IPS-20b (cell line): ENCODE measurements around the gene RBKS.
"Not testable (repeated sequence)": the region's sequence is repeated elsewhere in the genome, so short reads cannot be mapped to it uniquely, and the experiment has no call there.

ENCODE experiments used
- H3K27ac ChIP-seq: one replicate; pipeline ENCODE4 v1.5.1; 2013; ENCODE audit warnings: low read length
- H3K27me3 ChIP-seq: 2 replicates; pipeline ENCODE4 v1.6.1; 2013; ENCODE audit warnings: mild to moderate bottlenecking, low read length, inconsistent platforms; ENCODE audit not compliant: insufficient read depth
- H3K36me3 ChIP-seq: 2 replicates; pipeline ENCODE4 v1.6.1; 2013; ENCODE audit warnings: low read depth, mild to moderate bottlenecking, inconsistent platforms, low read length, moderate library complexity; ENCODE audit not compliant: insufficient read depth
- H3K4me1 ChIP-seq: 2 replicates; pipeline ENCODE4 v1.6.1; 2013; ENCODE audit warnings: mild to moderate bottlenecking, control low read depth, inconsistent platforms, low read length, moderate library complexity; ENCODE audit not compliant: insufficient read depth
- H3K4me3 ChIP-seq: 2 replicates; pipeline ENCODE4 v1.5.1; 2013; ENCODE audit warnings: mild to moderate bottlenecking, low read length, inconsistent platforms
- H3K9ac ChIP-seq: 2 replicates; pipeline ENCODE4 v1.6.1; 2013; ENCODE audit warnings: low read depth, mild to moderate bottlenecking, inconsistent platforms, low read length, moderate library complexity
- H3K9me3 ChIP-seq: 2 replicates; pipeline ENCODE4 v1.6.1; 2013; ENCODE audit warnings: mild to moderate bottlenecking, low read depth, low read length, inconsistent platforms; ENCODE audit not compliant: insufficient read depth

RBKS gene

DNA sequence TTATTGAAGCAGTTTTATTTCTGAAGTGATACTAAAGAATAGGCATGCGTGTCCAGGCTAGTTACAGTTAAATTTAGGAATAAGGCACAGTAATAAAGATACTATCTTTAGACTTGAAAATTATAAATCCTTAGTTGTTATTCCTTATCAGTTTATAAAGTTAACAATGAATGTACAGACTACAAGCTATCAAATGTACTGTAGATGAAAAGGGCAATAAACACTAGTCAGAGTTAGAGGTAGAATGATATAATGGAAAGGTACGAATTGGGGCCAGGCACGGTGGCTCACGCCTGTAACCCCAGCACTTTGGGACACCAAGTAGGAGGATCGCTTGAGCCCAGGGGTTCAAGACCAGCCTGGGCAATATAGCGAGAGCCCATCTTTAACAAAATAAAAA lies 3.9 kb downstream of the RBKS start:
- no peaks in the 10 kb centered on the region for H3K9me3 ChIP-seq
- H3K4me1 ChIP-seq, result no peaks in the 10 kb centered on the region
- no peak overlapping the region for H3K4me3 ChIP-seq
- H3K36me3 ChIP-seq, result no peaks in the 10 kb centered on the region
- H3K27me3 ChIP-seq, result no peaks in the 10 kb centered on the region
- H3K27ac ChIP-seq, result no peak overlapping the region
- H3K9ac ChIP-seq, result no peak overlapping the region

DNA sequence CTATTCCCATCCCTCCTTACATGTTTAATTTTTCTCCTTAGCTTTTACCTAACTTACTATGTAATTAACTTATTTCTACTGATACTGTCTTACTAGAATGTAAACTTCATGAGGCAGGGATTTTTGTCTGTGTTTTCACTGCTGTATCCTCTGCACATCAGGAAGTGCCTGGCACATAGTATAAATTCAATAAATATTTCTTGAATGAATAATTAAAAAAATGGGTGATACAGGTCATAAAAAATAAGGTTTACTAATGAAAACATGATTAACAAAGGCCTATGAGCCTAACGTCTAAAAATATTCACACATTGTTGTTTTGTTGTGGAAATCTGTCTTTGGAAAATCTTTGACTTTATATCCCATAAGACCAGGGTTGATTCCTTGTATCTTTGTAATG lies 4.5 kb downstream of the RBKS start:
- H3K9me3 ChIP-seq, result no peaks in the 10 kb centered on the region
- H3K27ac ChIP-seq, result no peak overlapping the region
- no peaks in the 10 kb centered on the region for H3K36me3 ChIP-seq
- no peak overlapping the region for H3K9ac ChIP-seq
- H3K27me3 ChIP-seq, result no peaks in the 10 kb centered on the region
- H3K4me1 ChIP-seq, result no peaks in the 10 kb centered on the region
- no peak overlapping the region for H3K4me3 ChIP-seq

DNA sequence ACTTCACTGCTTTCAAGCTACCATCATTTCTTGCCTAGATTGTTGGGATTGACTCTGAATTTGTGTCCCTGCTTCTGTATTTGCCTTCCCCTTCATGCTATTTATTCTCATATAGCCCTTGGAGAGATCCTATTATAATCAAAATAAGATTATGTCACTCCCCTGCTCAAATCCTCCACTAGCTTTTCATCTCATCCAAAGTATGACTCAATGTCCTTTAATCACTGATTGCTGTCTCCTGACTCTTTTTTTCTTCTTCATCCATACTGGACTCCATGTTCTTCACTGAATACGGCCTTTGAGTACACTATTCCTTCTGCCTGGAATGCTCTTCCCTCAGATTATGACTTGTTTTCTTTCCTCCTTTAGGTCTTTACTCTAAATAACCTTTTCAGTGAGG lies 5.0 kb downstream of the RBKS start:
- no peak overlapping the region for H3K27ac ChIP-seq
- H3K9me3 ChIP-seq, result no peaks in the 10 kb centered on the region
- H3K36me3 ChIP-seq, result no peaks in the 10 kb centered on the region
- H3K4me3 ChIP-seq, result no peak overlapping the region
- no peaks in the 10 kb centered on the region for H3K4me1 ChIP-seq
- H3K9ac ChIP-seq, result no peak overlapping the region
- no peaks in the 10 kb centered on the region for H3K27me3 ChIP-seq

GRCh38 chr2:27884601-27885000 lies 5.6 kb downstream of the RBKS start:
- no peaks in the 10 kb centered on the region for H3K27me3 ChIP-seq
- H3K27ac ChIP-seq, result no peak overlapping the region
- H3K36me3 ChIP-seq, result no peaks in the 10 kb centered on the region
- H3K4me1 ChIP-seq, result no peaks in the 10 kb centered on the region
- no peaks in the 10 kb centered on the region for H3K9me3 ChIP-seq
- H3K9ac ChIP-seq, result no peak overlapping the region
- no peak overlapping the region for H3K4me3 ChIP-seq

DNA sequence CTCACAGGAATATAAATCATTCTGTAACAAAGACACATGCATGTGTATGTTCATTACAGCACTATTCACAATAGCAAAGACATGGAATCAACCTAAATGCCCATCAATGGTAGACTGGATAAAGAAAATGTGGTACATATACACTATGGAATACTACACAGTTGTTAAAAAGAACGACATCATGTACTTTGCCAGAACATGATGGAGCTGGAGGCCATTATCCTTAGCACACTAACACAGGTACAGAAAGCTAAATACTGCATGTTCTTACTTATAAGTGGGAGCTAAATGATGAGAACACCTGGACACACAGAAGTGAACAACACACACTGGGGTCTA lies 7.6 kb downstream of the RBKS start:
- not testable (repeated sequence) for H3K27me3 ChIP-seq, H3K4me3 ChIP-seq, H3K27ac ChIP-seq, H3K36me3 ChIP-seq, H3K4me1 ChIP-seq, H3K9me3 ChIP-seq, H3K9ac ChIP-seq

GRCh38 chr2:27881815-27882583 lies 8.2 kb downstream of the RBKS start:
- H3K27ac ChIP-seq, H3K27me3 ChIP-seq, H3K36me3 ChIP-seq, H3K4me3 ChIP-seq, H3K4me1 ChIP-seq, H3K9ac ChIP-seq, H3K9me3 ChIP-seq: not testable (repeated sequence)

DNA sequence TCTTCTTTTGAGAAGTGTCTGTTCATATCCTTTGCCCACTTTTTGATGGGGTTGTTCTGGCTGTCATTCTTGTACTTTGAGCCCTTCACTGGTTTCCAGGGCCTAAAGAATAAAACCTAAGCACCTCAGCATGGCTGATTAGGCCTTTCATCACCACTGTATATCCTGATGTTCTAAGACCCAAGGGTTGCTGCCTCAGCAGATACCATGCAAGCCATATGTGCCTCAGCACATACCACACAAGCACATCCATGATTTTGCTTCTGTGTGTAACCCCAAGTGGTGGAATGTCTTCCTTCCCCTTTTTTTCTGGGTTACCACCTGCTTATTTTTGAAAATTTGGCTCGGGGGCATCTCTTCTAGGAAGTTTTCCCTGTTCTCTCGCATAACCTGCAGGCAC lies 11.4 kb downstream of the RBKS start:
- no peak overlapping the region for H3K9ac ChIP-seq
- no peaks in the 10 kb centered on the region; the same call in 1 of the 2 replicates for H3K9me3 ChIP-seq
- no peaks in the 10 kb centered on the region for H3K36me3 ChIP-seq
- H3K4me1 ChIP-seq, result no peaks in the 10 kb centered on the region
- no peak overlapping the region for H3K4me3 ChIP-seq
- no peak overlapping the region for H3K27ac ChIP-seq
- no peaks in the 10 kb centered on the region for H3K27me3 ChIP-seq

GRCh38 chr2:27875089-27875881 lies 14.9 kb downstream of the RBKS start:
- Histone ChIP-seq H3K9me3 (no peaks in the 10 kb centered on the region; the same call in 1 of the 2 replicates), H3K36me3 (no peaks in the 10 kb centered on the region), H3K4me3 (no peak overlapping the region), H3K27ac (no peak overlapping the region), H3K27me3 (no peaks in the 10 kb centered on the region), H3K9ac (no peak overlapping the region), H3K4me1 (no peaks in the 10 kb centered on the region)

DNA sequence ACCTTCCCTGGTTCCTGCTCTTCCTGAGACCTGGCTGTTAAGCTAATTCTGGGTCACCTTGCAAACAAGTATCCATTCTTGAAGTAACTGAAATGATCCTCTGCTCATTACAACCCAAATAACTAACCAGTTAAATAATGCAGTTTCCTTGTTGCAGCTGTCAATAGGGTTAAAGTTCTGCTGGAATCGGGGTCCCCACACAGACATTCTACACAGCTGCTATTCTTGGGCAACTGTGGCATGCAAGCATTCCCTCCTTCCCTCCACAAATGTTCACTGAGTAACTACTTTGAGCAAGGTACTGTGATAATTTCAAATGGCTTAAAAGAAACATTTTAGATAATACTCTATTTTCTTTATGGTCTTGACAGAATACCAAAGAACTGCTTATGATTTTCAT lies 17.1 kb downstream of the RBKS start:
- Histone ChIP-seq H3K36me3 (no peaks in the 10 kb centered on the region), H3K27ac (no peak overlapping the region), H3K9me3 (no peaks in the 10 kb centered on the region; the same call in 1 of the 2 replicates), H3K27me3 (no peaks in the 10 kb centered on the region), H3K9ac (no peak overlapping the region), H3K4me1 (no peaks in the 10 kb centered on the region), H3K4me3 (no peak overlapping the region)

DNA sequence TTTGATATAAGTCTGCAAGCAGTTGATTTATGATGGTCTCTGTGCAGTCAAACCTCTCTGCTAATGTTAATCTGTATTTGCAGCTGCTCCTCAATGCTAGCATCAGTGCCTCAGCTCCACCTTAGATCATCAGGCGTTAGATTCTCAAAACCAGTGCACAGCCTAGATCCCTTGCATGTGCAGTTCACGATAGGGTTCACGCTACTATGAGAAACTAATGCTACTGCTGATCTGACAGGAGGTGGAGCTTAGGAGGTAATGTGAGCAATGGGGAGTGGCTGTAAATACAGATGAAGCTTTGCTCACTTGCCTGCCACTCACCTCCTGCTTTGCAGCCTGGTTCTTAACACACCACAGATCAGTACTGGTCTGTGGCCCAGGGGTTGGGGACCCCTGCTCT lies 18.4 kb downstream of the RBKS start:
- H3K36me3 ChIP-seq, result no peaks in the 10 kb centered on the region
- no peaks in the 10 kb centered on the region for H3K4me1 ChIP-seq
- no peak overlapping the region for H3K27ac ChIP-seq
- peaks cover under 1% of the 10 kb centered on the region; the same call in 1 of the 2 replicates for H3K27me3 ChIP-seq
- H3K9me3 ChIP-seq, result no peaks in the 10 kb centered on the region; the same call in 1 of the 2 replicates
- no peak overlapping the region for H3K9ac ChIP-seq
- H3K4me3 ChIP-seq, result no peak overlapping the region

- Histone ChIP-seq H3K4me3 (no peak overlapping the region), H3K27ac (no peak overlapping the region), H3K27me3 (peaks cover 11% of the 10 kb centered on the region; the same call in 1 of the 2 replicates), H3K9ac (no peak overlapping the region), H3K4me1 (no peaks in the 10 kb centered on the region), H3K9me3 (no peaks in the 10 kb centered on the region; the same call in 1 of the 2 replicates), H3K36me3 (no peaks in the 10 kb centered on the region)
Observed at GRCh38 chr2:27870724-27871123, 19.5 kb downstream of the RBKS start.

DNA sequence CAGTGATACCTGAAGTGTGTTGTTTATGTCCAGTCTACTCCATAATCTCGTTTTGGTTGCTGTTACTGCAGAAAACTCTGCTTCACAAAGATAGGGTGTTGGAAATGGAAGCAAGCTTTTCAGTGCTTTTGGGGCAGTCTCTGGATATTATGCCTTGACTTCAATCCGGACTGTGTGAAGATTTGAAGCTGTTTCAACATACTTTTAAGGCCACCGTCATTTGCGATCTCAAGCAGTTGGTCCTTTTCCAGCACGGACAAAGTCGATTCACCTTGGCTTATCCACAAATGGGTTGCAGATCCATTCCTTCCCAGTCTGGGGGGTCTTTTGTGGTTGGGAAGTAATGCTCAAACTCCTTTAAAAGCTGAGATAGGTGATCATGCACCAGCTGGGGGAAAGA lies 20.4 kb downstream of the RBKS start:
- Histone ChIP-seq H3K9me3 (no peaks in the 10 kb centered on the region), H3K4me3 (no peak overlapping the region), H3K36me3 (no peaks in the 10 kb centered on the region), H3K4me1 (no peaks in the 10 kb centered on the region), H3K9ac (no peak overlapping the region), H3K27me3 (peaks cover 13% of the 10 kb centered on the region; the same call in 1 of the 2 replicates), H3K27ac (no peak overlapping the region)
